Measurements from ENCODE around the gene FOXP3.

FOXP3 gene

DNA sequence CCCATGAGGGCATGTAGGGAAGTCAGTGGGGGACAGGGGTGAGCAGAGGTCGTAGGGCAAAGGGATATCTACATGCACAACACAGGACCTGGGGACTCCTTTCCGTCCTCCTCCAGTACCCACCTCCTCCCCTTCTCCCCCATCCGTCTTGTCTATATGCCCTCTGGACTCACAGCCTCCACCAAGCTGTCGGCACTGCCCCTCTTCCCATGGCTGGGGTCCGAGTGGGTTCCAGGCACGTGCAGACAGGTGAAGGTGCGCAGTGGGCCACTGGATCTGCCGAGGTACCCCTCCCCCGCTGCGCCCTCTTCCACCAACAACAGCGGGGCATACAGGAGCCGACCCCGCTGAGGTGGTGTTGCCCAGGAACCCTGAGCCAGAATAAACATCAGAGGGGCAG, 59.1 kb downstream of the FOXP3 start:
- TF ChIP-seq, protein P1, sequence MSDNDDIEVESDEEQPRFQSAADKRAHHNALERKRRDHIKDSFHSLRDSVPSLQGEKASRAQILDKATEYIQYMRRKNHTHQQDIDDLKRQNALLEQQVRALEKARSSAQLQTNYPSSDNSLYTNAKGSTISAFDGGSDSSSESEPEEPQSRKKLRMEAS (IDR thresholded peaks at IDR 0.05) = no peak

DNA sequence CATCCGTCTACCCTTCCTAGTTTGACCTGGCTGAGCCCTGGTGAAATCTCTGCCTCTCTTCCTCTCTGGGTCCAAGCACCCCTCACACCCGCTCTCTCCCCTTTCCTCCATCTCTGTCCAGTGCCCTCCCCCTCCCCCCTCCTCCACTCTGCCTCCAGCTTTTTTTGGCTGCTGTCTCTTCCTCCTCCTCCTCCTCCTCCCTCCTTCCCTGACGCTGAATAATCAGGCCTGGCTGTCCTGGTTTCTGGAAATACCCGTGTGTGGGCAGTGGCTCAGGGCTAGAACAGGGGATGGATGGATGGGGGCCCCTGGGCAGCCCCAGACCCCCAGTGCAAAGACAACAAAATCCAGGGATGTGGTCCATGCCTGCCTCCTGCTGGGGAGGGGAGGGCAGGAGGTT, 59.8 kb downstream of the FOXP3 start:
- no peak for TF ChIP-seq EGR1 (IDR thresholded peaks at IDR 0.05)
- TF ChIP-seq EP300 (IDR thresholded peaks at IDR 0.05; ENCODE audit: borderline replicate concordance) = no peak
- no peak for TF ChIP-seq TEAD4 (IDR thresholded peaks at IDR 0.05)
- no peak for TF ChIP-seq CEBPB (IDR thresholded peaks at IDR 0.05)
- TF ChIP-seq TAF1 (IDR thresholded peaks at IDR 0.05; ENCODE audit: low read depth) = no peak
- no peak for TF ChIP-seq YY1 (IDR thresholded peaks at IDR 0.05; ENCODE audit: low read depth)
- TF ChIP-seq CREB1 (IDR thresholded peaks at IDR 0.05; ENCODE audit: low read depth) = no peak
- no peak for TF ChIP-seq ZBTB7A (IDR thresholded peaks at IDR 0.05; ENCODE audit: low read depth)
- TF ChIP-seq, protein P2, sequence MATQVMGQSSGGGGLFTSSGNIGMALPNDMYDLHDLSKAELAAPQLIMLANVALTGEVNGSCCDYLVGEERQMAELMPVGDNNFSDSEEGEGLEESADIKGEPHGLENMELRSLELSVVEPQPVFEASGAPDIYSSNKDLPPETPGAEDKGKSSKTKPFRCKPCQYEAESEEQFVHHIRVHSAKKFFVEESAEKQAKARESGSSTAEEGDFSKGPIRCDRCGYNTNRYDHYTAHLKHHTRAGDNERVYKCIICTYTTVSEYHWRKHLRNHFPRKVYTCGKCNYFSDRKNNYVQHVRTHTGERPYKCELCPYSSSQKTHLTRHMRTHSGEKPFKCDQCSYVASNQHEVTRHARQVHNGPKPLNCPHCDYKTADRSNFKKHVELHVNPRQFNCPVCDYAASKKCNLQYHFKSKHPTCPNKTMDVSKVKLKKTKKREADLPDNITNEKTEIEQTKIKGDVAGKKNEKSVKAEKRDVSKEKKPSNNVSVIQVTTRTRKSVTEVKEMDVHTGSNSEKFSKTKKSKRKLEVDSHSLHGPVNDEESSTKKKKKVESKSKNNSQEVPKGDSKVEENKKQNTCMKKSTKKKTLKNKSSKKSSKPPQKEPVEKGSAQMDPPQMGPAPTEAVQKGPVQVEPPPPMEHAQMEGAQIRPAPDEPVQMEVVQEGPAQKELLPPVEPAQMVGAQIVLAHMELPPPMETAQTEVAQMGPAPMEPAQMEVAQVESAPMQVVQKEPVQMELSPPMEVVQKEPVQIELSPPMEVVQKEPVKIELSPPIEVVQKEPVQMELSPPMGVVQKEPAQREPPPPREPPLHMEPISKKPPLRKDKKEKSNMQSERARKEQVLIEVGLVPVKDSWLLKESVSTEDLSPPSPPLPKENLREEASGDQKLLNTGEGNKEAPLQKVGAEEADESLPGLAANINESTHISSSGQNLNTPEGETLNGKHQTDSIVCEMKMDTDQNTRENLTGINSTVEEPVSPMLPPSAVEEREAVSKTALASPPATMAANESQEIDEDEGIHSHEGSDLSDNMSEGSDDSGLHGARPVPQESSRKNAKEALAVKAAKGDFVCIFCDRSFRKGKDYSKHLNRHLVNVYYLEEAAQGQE (IDR thresholded peaks at IDR 0.05; ENCODE audit: low read depth) = no peak
- no peak for TF ChIP-seq FOXM1 (IDR thresholded peaks at IDR 0.05; ENCODE audit: borderline replicate concordance, low read depth)

DNA sequence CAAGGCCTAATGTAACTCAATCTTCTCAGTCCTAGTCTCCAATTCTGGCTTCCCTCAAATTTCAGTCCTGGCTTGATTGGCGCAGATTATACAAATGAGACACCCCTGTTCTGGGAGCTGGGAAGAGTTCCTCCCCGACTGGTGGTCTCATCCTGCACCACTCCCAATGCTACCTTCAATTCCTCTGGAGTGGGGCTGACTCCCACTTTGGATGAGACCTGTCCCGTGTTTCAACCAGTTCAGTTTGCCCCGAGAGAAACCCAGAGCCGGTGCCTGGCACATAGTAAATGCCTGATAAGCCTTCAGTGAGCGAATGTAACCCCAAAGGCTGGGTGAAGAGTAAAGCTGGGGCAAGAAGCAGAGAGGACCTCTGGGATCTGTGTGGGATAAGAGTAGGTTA, 60.5 kb downstream of the FOXP3 start:
- TF ChIP-seq CREB1 (IDR thresholded peaks at IDR 0.05; ENCODE audit: low read depth) (no peak), RAD21 (IDR thresholded peaks at IDR 0.05; ENCODE audit: low read depth) (no peak), EP300 (IDR thresholded peaks at IDR 0.05; ENCODE audit: borderline replicate concordance) (no peak)

DNA sequence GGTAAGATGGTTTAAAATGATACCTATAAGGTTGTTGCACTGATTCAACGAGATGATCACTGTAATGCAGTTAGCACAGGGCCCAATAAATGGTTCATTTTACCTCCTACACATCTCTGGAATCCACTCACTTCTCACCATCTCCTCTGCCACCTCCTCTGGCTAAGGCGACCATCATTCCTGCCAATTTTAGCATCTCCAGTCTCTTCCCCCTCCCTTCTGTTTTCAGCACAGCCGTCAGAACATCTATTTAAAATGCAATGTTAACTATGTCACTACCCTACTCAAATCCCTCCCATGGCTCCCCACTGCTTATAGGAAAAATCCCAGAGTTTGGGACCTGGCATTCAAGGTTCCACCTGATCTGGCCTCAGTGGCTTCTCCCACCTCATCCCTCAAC, 61.0 kb downstream of the FOXP3 start:
- TF ChIP-seq CREB1 (IDR thresholded peaks at IDR 0.05; ENCODE audit: low read depth) (no peak), ZBTB7A (IDR thresholded peaks at IDR 0.05; ENCODE audit: low read depth) (no peak), CEBPB (IDR thresholded peaks at IDR 0.05) (no peak), TCF12 (IDR thresholded peaks at IDR 0.05; ENCODE audit: low read depth) (no peak), TAF1 (IDR thresholded peaks at IDR 0.05; ENCODE audit: low read depth) (no peak)
- TF ChIP-seq, protein P2 (IDR thresholded peaks at IDR 0.05; ENCODE audit: low read depth) = no peak
- TF ChIP-seq, protein P3, sequence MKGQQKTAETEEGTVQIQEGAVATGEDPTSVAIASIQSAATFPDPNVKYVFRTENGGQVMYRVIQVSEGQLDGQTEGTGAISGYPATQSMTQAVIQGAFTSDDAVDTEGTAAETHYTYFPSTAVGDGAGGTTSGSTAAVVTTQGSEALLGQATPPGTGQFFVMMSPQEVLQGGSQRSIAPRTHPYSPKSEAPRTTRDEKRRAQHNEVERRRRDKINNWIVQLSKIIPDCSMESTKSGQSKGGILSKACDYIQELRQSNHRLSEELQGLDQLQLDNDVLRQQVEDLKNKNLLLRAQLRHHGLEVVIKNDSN (IDR thresholded peaks at IDR 0.05) = no peak

DNA sequence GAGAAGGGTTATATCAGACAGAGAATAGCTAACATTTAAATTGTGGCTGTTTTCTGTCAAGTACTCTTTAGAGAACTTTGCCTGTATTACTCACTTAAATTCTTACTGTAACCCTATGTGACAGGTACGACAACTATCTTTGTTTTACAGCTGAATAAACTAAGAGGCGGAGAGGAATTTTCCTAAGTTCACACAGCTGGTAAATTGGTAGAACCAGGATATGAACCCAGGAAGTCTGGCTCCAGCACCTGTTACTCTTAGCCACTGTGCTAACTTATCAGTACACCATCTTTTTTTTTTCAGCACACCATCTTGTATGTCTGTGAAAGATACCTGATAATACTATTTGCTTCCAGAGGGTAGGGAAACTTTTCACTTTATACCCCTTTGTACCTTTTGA, 62.5 kb downstream of the FOXP3 start:
- TF ChIP-seq, protein P3 (IDR thresholded peaks at IDR 0.05) = no peak
- TF ChIP-seq RAD21 (IDR thresholded peaks at IDR 0.05; ENCODE audit: low read depth) (no peak), CREB1 (IDR thresholded peaks at IDR 0.05; ENCODE audit: low read depth) (no peak), EP300 (IDR thresholded peaks at IDR 0.05; ENCODE audit: borderline replicate concordance) (no peak), FOXM1 (IDR thresholded peaks at IDR 0.05; ENCODE audit: borderline replicate concordance, low read depth) (no peak), EGR1 (IDR thresholded peaks at IDR 0.05) (no peak), ZBTB7A (IDR thresholded peaks at IDR 0.05; ENCODE audit: low read depth) (no peak), TEAD4 (IDR thresholded peaks at IDR 0.05) (no peak)

Data from Ishikawa (cell line).